Measurements from ENCODE around the gene YBEY. TPM values are rescaled to one million over a fixed set of nuclear protein-coding genes. Genes with fewer than 3 reads are reported as not detected.

The YBEY gene
- total RNA-seq, 2 donors from 2014 or later, result 28.5 to 30.0 TPM

DNA sequence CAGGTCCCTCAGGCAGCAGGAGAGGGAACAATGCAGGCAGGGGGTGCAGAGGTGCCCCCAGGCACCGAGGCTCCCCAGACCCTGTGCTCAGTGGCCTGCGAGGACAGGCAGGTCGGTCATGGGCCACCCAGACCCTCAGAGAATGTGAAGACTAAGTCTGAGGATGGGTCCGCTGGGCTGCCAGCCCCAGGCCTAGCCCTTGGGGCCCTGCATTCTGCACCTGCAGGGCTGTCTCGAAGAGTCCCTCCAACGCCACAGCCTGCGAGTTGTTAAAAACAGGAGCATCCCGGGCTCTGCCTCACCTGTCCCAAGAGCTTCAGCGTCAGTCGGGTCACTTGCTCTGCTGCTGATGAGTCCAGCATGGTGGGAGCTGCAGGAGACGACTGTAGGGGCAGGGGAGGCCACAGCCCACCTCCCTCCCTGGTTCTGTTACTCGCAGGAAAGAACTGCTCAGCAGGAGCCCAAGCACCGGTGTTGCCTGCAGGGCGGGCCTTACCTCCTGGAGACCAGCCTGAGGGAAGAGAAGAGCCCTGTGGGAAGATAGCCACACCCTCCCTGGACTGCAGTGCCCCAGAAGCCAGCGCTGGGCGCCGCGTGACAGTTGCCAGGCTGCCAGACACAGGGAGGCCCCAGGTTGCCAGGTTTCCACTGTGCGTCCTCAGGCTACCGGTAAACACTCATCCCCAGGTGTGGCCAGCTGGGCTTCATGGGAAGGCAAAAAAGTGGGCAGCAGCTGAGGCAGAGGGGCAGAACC lies 31.7 kb downstream of the YBEY start:
- H3K27ac ChIP-seq, result no peak overlapping the region
- H3K4me3 ChIP-seq, result no peak overlapping the region
- TF ChIP-seq, protein P1, sequence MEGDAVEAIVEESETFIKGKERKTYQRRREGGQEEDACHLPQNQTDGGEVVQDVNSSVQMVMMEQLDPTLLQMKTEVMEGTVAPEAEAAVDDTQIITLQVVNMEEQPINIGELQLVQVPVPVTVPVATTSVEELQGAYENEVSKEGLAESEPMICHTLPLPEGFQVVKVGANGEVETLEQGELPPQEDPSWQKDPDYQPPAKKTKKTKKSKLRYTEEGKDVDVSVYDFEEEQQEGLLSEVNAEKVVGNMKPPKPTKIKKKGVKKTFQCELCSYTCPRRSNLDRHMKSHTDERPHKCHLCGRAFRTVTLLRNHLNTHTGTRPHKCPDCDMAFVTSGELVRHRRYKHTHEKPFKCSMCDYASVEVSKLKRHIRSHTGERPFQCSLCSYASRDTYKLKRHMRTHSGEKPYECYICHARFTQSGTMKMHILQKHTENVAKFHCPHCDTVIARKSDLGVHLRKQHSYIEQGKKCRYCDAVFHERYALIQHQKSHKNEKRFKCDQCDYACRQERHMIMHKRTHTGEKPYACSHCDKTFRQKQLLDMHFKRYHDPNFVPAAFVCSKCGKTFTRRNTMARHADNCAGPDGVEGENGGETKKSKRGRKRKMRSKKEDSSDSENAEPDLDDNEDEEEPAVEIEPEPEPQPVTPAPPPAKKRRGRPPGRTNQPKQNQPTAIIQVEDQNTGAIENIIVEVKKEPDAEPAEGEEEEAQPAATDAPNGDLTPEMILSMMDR (IDR thresholded peaks at IDR 0.05), result no peak
- TF ChIP-seq POLR2A (IDR thresholded peaks at IDR 0.05) (no peak), POLR2AphosphoS5 (IDR thresholded peaks at IDR 0.05) (peak; percentile 22)
- WGBS, result 61% methylated on average over 20 of the region's 20 CpGs
- no peak for DNase-seq (ENCODE audit: low spot score)
- H3K9me3 ChIP-seq, result no peaks in the 10 kb centered on the region
- intact Hi-C loops (cut with DNase I), result no loop called here
- peaks cover 9% of the 10 kb centered on the region for H3K4me1 ChIP-seq (replicated peaks)
- no peaks in the 10 kb centered on the region for H3K27me3 ChIP-seq (replicated peaks; ENCODE audit: insufficient read depth)
- no peaks in the 10 kb centered on the region for H3K36me3 ChIP-seq

DNA sequence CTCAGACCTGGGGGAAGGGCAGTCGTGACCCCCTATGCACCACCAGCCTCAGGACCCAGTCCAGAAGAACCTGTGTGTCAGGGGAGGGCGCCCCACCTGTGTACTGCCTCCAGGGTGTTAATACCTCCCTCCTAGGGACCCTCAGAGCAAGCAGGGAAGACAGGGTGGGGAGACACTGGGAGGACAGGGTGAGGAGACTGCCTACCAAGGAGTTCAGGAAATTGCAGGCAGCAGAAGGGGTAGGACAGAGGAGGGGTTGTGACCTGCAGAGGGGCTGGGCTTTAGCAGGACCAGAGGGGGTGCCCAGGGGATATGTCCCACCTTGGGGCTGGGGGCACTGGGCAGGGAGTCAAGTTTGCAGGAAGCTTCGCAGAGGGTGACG lies 32.3 kb downstream of the YBEY start:
- H3K27ac ChIP-seq, result no peak overlapping the region
- no peaks in the 10 kb centered on the region for H3K27me3 ChIP-seq (replicated peaks; ENCODE audit: insufficient read depth)
- intact Hi-C loops (cut with DNase I), result no loop called here
- H3K4me3 ChIP-seq, result no peak overlapping the region
- TF ChIP-seq POLR2AphosphoS5 (IDR thresholded peaks at IDR 0.05) (no peak), POLR2A (IDR thresholded peaks at IDR 0.05) (no peak)
- TF ChIP-seq, protein P1 (IDR thresholded peaks at IDR 0.05), result no peak
- H3K9me3 ChIP-seq, result no peaks in the 10 kb centered on the region
- peaks cover 12% of the 10 kb centered on the region for H3K4me1 ChIP-seq (replicated peaks)
- DNase-seq (ENCODE audit: low spot score), result no peak
- H3K36me3 ChIP-seq, result no peaks in the 10 kb centered on the region
- 87% methylated on average over 4 of the region's 4 CpGs for WGBS

DNA sequence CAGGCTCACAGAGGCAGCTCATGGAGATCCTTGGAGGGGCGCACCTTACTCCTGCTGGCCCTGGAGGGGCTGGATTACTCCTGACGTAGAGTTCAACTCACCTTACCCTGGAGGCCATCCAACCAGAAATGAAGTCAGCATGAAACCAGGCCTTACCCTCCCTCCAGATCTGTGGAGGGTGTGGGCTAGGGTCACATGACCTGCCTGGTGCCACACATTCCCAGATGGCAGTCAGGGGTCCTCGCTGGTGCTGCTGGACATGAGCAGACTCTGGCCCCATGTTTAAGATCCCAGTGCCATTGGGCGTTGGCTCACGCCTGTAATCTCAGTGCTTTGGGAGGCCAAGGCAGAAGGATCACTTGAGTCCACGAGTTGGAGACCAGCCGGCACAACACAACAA lies 33.0 kb downstream of the YBEY start:
- H3K27me3 ChIP-seq (replicated peaks; ENCODE audit: insufficient read depth), result no peaks in the 10 kb centered on the region
- 92% methylated on average over 7 of the region's 7 CpGs for WGBS
- no peaks in the 10 kb centered on the region for H3K9me3 ChIP-seq
- H3K4me3 ChIP-seq, result no peak overlapping the region
- H3K27ac ChIP-seq, result no peak overlapping the region
- no peaks in the 10 kb centered on the region for H3K36me3 ChIP-seq
- no peak for DNase-seq (ENCODE audit: low spot score)
- TF ChIP-seq POLR2AphosphoS5 (IDR thresholded peaks at IDR 0.05) (no peak), POLR2A (IDR thresholded peaks at IDR 0.05) (no peak)
- TF ChIP-seq, protein P1 (IDR thresholded peaks at IDR 0.05), result no peak
- peaks cover 12% of the 10 kb centered on the region for H3K4me1 ChIP-seq (replicated peaks)
- intact Hi-C loops (cut with DNase I), result no loop called here

DNA sequence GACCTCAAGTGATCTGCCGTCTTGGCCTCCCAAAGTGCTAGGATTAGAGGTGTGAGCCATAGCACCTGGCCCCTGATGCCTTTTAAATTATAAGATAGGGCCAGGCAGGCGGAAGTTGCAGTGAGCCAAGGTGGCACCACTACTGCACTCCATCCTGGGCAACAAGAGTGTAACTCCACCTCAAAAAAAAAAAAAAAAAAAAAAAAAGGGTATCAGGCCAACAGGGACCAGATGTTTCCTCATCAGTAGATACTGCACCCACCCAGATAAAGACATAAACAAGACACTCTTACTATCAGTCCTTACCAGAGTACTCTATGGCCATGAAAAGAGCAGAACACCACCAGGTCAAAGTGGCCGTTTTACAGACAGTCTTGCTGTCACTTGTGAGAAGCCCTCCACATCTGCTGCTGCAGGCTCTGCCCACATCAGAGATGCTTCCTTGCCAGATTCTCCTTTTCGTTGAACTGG lies 34.2 kb downstream of the YBEY start:
- TF ChIP-seq POLR2A (IDR thresholded peaks at IDR 0.05) (no peak), POLR2AphosphoS5 (IDR thresholded peaks at IDR 0.05) (no peak)
- TF ChIP-seq, protein P1 (IDR thresholded peaks at IDR 0.05), result no peak
- no peak for DNase-seq (ENCODE audit: low spot score)
- Histone ChIP-seq H3K27ac (no peak overlapping the region), H3K27me3 (replicated peaks; ENCODE audit: insufficient read depth) (no peaks in the 10 kb centered on the region), H3K4me3 (no peak overlapping the region), H3K9me3 (no peaks in the 10 kb centered on the region), H3K36me3 (no peaks in the 10 kb centered on the region), H3K4me1 (replicated peaks) (peaks cover 12% of the 10 kb centered on the region)
- intact Hi-C loops (cut with DNase I), result loop anchor here (5.0 to 10.0 kb wide), 3 partner anchors 33 to 346 kb away; partner anchors contain the start of genes FTCD, MCM3AP and YBEY
- WGBS, result 60% methylated on average over 4 of the region's 4 CpGs
